Measurements from ENCODE around the gene ADGRD1.

ADGRD1 gene

DNA sequence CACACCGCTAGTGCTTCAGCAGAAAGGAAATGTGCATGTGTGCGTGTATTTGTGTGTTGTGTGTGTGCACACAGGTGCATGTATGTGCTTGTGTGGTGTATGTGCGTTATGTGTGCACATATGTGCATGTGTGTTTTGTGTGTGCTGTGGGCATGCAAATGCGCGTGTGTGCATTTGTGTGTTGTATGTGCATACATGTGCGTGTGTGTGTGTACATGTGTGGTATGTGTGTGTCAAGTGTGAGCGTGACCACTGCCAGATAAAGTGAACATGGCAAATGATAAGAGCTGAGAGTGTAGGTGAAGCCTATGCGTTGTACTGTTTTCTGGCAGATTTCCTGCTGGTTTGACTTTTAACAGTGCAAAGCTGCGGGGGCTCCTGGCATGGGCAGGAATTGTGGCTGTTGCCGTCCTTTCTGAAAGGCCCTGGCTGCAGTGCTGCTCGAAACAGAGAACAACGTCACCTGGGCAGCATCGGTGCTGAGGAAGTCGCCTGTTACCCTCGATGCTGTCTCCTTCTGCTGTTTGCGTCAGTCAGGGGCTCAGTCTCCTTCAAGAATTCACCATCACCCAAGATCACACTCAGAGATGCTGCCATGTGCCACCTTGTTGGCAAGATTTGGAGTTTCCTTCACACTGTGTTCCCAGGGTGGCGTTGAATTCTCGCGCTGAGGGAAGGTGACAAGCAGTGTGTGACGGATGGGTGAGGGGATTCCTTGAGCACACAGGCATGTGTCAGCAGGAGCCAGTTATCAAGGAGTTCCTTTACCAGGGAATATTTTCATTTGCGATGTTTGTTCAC is 56.1 kb downstream of the ADGRD1 start:
- no peak for DNase-seq

DNA sequence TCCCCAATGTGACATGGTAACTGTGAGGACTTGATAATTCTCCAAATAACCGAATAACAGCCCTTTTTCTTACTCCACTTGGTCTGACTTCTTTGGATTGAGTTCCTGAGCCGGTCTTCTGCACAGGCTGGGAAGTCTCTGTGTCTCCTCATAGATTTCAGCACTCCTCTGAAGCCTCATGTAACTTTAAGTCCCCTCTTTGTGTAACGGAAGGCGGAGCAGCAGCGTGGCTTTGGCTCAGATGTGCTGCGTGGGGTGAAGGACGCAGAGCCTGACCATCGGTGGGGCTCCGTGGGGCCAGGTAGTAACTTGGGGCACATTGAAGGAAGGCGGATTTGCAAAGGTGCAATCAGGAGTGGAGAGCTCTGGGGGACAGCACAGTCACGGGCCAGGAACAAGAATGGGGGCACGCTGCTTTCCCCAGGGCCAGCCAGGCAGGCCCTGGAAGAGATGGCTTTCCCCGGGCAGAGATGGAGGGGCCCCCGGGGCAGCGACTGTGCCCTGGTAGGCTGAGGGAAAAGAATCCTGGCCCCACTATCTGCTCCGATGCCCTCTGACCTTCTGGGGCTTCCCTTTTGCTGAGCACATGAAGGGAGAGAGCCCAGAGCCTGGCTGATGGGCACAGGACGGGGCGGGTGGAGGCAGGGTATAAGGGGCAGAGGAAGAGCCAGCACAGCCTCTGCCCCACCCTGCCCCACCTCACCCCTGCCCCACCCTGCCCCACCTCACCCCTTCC is 56.9 kb downstream of the ADGRD1 start:
- no peak for DNase-seq

DNA sequence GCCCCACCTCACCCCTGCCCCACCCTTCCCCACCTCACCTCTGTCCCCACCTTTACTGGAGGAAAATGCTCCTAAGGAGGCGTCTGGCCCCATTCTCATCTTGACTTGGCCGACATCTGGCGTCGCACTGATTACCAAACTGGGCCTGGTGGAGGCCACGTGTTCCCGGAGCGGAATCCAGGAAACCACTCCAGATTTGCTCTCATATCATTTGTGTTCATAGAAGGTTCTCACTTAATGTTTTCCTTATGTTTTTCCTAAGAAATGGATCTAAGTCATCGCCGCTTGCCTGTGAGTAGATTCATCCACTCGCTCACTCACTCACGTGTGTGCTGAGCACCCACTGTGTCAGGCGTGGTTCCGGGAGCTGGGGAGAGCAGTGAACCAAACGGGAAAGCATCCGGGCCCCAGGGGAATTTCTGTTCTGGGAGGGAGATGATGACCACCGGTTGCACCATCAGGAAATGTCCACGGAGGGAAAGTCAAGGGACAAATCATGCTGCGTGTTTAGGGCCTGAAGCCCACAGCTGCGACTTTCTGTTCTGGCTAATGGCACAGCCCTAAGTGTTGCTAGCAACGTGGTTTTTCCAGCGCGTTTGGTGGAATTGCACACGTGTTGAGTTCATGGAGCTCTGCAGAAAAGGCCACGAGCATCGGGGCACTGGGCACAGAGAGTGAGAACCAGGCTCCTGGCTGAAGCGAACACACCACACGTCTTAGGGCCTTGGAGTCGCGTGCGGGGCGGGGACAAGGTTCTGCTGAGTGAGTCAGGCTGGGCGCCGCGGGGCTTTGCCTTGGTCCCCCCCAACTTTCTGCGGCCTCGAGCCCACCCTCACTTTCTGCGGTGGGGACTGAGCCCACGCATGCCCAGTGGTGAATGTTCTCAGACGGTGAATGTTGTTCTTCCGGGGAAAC is 57.7 kb downstream of the ADGRD1 start:
- no peak for DNase-seq

DNA sequence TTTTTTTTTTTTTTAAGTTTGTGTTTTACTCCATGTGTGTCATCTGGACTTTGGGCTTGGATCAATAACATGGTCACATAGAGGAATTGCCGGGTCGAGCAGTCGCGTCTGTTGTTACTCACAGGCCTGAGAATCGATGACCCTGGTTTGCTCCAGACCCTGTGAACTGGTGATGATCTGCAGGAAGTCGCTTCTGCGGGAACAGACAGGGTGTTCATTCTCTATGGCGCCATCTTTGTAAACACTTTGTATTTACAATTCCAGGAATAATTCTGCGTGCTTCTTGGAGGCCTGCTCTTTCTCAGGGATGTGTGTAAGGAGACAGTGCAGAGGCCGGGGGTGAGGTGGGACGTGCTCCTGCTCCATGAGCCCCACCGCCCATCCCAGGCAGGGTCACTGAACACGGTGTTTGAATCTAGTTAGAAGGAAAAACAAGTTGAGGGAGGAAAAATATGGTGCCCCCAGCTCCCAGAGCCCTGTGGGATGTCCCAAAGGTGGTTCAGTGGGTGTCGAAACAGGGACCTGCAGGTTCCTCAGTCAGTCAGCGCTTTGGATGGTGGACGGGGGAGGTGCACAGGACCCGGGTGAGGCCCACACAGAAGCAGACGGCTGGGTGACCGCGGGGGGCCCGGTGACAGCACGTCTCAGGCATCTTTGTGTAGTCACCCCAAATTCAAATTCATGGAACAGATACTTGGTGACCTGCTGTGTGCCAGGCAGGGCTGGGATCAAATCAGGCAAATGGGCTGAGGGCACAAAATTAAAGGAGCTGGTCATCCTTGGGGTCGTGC is 58.8 kb downstream of the ADGRD1 start:
- no peak for DNase-seq

GRCh38 chr12:131013118-131013517 is 59.4 kb downstream of the ADGRD1 start:
- DNase-seq = no peak

DNA sequence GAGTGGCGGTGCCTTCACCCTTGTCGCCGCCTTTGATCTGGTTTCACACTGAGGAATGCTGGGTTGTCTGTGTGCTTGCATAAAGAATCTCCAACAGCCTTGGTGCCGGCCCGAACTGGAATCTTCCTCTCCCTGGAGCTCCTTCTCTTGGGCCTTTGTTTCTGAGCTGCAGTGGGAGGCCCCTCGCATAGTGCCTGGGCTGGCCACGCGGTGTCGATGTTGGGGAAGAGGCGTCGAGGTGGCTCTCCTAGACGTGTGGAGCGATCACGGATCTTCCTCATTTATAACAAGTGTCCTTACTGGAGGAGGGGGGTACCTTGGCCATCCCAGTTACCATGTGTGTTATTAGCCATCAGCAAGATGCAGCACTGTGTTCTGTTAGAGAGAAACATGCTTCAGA is 60.6 kb downstream of the ADGRD1 start:
- DNase-seq = no peak

GRCh38 chr12:131015581-131016337 is 62.1 kb downstream of the ADGRD1 start:
- no peak for DNase-seq

GRCh38 chr12:131017477-131017991 is 63.8 kb downstream of the ADGRD1 start:
- no peak for DNase-seq

GRCh38 chr12:131018019-131018620 is 64.4 kb downstream of the ADGRD1 start:
- DNase-seq = no peak

DNA sequence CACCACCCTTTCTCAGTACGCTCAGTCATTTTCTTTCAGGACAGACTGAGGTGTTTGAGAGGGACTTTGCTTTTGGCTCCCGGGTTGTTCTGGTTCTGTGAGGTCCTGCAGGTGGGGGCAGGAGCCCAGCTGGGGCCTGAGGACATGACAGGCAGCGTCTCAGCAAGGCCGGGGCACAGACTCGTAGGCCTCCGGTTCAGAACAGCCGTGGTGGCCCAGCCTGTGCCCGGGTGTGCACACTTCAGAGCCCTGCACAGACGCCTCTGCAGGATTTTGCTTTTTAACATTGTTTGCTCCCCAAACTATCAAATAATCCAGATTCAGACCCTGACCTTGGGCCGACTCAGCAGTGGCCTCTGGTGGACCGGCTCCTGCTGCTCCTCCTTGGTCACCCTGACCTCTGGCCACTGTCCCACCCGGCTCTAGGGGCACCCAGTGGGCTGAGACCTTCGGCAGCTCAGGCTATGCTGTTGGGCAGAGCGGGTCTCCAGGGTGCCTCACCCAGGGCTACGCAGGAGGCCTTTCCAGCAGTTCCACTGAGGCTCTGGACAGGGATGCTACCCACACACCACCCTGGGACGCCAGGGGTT is 65.2 kb downstream of the ADGRD1 start:
- DNase-seq = no peak

DNA sequence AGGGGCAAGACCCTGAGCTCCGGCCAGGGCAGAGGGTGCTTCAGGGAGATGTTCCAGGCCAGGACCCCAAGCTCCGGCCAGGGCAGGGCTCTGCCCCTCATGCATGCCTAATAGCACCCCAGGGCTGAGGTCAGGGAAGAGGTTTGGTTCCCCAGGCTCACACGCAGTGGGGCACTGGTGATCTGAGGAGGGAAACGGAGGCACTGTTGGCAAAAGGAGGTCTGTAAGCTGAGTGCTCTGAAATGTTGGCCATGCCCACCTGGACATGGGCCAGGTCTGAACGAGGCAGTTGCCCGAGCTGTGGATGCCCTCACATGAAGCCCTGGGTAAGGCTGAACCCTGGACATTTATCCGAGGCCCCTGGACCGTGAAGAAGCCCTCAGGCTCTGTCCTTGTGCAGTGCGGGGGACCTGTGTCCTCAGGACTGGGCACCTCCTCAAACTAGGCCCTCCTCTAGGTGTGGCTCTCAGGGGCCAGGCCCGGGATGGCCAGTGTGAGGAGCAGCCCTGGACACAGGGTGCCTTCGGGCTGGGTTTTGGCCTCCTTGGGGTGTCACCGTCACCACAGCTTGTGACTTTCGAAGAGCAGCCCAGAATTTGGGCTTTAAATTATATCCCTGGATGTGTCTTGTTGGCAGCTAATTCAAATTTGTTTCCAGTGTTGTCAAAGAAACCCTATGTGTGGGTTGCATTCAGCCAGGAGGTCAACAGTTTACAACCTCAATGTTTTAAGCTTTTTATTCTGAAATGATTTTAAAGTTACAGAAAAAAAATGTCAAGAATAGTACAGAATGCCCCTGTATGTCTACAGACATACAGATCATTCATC is 66.8 kb downstream of the ADGRD1 start:
- no peak for DNase-seq

DNA sequence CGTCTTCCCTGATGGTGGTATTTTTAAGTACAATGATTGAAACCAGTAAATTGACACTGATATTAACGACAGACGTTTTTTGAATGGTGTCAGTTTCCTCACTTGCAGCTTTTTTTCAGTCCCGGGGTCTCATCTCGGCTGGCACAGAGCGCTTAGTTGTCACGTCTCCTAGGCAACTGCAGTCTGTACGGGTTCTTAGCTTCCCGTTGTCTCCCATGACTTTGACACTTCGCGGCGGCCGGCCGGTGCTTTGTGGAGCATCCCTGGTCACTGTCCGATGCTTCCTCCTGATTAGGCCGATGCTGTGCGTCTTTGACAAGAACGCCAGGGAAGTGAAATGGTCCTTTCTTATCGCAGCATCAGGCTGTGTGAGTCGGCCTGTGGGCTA is 67.4 kb downstream of the ADGRD1 start:
- no peak for DNase-seq

- no peak for DNase-seq
Observed at GRCh38 chr12:131024026-131024425, 70.3 kb downstream of the ADGRD1 start.

GRCh38 chr12:131024721-131025120 is 71.0 kb downstream of the ADGRD1 start:
- DNase-seq = no peak

DNA sequence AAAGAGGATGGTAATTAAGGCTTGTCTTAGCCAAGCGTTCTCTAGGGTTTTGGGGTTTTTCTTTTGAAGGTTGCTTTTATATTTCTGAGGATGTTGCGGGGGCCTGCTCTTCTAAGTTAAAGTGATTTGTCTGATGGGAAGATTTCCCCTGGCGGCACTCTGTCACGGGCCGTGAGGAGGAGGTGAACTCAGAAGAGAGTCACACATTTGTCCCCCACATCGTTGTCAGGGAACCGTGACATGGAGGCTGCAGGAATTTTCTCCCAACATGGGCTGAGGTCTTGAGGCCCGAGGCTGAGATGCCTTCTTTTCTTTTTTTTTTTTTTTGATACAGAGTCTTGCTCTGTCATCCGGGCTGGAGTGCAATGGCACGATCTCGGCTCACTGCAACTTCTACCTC is 71.5 kb downstream of the ADGRD1 start:
- DNase-seq = no peak

DNA sequence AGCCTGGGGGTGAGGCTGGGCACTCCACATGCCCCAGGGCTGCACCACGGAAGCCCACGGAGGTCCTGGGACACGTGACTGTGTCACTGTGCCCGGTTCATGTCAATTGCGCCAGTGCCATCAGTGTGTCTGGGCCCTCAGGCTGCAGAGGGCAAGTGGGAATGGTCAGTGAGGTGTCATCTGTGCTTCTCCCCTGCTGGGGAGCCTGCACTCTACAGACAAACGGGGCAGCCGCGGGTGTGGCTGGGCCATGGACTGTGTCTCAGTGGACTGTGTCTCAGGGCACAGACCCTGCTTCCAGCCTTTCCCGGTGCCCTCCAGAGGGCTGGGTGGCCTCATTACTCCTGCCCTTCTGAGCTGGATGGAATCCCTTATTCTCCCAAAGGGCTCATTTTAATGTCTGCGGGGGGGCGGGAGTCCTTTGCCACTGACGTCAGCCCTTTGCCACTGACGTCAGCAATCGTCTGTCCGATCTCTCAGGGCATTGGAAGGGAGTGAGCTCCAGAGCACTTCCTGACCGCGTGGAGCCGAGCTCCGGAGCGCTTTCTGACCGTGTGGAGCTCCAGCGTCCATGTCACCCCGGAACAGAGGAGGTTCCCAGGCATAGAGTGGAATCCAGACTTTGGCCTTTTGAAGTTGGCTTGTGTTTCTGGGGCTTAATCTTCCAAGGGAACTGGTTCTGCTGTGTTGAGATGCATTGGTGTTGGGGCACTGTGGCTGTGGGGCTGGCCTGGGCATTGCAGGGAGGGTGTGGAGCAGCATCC is 72.4 kb downstream of the ADGRD1 start:
- no peak for DNase-seq

GRCh38 chr12:131026754-131027153 is 73.0 kb downstream of the ADGRD1 start:
- DNase-seq = no peak

DNA sequence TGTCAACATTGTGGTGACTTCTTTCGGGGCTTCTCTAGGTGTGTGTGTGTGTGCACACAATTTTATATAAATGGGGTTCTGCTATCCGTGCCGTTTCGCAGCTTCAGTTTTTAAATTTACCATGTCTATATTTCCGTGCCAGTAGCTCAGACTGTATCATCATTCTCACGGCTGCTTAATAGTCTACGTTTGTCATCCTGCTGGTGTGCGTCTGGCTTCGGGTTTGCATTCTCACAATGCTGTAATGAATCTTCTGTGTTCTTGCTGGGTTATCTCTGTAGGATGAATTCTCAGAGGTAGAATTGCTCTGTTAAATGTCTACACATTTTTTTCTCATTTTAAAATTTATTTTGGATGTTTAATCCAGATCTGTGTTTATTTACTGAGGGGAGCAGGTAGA is 73.6 kb downstream of the ADGRD1 start:
- DNase-seq = no peak

Data from NCI-H1092 treated with DMSO at 0.1 percent for 48 hours (cell line).